GM19328 (cell line): ENCODE measurements around the gene WDR77.

ENCODE experiments used
- ATAC-seq: cut with Tn5 transposase; IDR thresholded peaks from one replicate; pipeline ENCODE4 v1.9.1; 2021; ENCODE audit warnings: mild to moderate bottlenecking, moderate library complexity; ENCODE audit not compliant: unreplicated experiment

The WDR77 gene

GRCh38 chr1:111441573-111442192, 7.4 kb downstream of the WDR77 start:
- no peak for ATAC-seq

GRCh38 chr1:111439461-111440351, 9.3 kb downstream of the WDR77 start:
- no peak for ATAC-seq

DNA sequence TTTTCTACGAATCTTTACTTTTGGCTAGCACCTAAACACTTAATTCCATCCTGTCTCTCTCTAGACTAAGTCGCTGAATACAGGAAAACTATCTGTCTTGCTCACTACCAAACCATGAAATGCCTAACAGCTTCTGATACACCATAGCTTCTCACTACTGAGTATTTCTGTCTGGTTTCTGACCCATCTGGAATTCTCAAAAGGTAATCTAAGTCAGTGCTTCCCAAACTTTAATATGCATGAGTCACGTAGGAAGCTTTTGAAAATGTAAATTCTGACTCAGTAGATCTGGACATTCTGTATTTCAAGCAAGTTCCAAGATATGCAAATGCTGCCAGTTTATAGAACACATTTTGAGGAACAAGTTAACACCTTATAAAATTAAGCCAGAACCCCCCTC, 12.3 kb downstream of the WDR77 start:
- no peak for ATAC-seq

GRCh38 chr1:111424281-111424680, 24.8 kb downstream of the WDR77 start:
- ATAC-seq = no peak

- ATAC-seq = no peak
Observed at GRCh38 chr1:111422546-111423391, 26.3 kb downstream of the WDR77 start.

DNA sequence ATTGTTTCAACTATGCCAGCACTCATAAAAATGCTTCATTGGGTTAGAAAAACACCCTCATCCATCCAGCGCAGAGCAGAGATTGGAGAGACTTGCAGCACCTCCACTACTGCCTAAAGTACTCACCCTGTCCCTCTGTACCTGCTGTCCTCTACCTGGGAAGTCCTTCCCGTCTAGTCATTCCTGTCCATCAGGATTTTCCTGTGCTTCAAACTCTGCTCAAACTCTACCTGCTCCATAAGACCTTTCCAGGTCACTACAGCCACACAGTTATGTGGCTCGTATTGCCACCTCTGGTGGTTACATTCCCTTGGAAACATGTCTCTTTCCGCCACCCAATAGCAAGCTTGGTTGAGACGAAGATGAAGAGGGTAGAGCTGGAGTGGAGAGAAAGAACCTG, 28.7 kb downstream of the WDR77 start:
- ATAC-seq = no peak

DNA sequence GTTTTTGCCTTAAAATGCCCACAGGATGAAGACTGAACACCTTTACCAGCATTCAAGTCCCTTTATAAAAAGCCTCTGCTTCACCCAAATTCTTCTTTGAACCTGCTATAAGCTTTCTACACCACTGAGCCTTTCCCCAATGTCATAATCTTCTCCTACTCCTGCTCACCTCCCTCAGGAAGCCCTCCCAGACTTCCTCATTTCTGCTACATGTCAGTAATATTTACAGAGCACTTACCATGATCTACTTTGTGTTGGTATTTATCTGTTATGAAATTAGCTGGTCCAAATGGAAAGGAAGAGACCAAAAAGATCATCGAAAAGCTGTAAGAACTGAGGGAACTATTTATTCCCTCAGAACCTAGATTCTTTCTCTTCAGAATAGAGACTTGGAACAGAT, 30.0 kb downstream of the WDR77 start:
- no peak for ATAC-seq

DNA sequence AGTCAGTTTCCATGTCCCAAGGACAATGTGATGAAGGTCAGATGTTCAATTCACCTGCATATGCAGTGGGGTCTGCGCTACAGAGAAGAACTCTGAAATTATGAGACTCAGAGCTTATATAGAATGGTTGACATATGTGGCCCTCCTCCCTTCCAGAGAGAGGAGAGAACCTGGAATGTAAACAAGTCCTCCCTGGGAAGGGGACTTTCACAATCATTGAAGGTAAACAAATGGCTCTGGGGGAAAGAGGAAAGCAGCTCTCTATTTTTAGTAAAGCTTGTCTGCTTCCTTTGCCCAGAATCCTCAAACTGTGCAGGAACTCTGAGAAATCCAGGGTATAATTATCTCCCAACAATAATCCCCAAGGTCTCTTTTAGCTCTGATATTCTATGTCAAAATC, 31.3 kb downstream of the WDR77 start:
- ATAC-seq = no peak

- ATAC-seq = no peak
Observed at GRCh38 chr1:111415461-111415860, 33.6 kb downstream of the WDR77 start.

DNA sequence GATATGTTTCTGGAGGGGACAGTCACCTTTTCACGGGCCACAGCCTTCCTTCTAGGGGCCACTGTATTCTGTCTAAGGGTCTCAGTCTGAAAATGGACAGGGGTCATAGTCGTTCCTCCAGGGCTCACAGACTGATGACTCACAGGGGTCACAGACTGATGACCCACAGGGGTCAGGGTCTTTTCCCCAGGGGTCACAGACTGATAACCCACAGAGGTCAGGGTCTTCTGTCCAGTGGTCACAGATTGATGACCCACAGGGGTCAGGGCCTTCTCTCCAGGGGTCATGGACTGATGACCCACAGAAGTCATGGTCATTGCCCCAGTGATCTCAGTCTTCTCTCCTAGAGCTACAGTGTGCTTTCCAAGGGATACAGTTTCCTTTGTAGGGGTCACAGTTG, 34.3 kb downstream of the WDR77 start:
- ATAC-seq = no peak

- no peak for ATAC-seq
Observed at GRCh38 chr1:111412839-111413238, 36.2 kb downstream of the WDR77 start.

DNA sequence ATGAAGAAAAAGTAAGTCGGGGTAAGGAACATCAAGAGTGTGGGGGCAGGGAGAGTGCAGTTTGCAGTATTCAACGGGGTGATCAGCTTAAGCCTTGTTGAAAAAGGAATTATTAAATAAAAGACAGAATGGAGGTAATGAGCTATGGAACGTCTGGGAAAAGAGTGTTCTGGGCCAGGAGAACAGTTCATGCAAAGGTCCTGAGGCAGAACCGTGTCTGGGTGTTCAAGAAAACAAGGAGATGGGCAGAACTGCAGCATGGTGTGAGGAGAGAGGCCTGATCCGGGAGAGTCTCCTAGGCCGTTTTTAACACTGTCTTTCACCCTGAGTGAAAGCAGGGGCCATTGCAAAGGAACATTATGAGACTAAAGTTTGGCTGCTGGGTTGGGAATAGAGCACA, 41.8 kb downstream of the WDR77 start:
- no peak for ATAC-seq

DNA sequence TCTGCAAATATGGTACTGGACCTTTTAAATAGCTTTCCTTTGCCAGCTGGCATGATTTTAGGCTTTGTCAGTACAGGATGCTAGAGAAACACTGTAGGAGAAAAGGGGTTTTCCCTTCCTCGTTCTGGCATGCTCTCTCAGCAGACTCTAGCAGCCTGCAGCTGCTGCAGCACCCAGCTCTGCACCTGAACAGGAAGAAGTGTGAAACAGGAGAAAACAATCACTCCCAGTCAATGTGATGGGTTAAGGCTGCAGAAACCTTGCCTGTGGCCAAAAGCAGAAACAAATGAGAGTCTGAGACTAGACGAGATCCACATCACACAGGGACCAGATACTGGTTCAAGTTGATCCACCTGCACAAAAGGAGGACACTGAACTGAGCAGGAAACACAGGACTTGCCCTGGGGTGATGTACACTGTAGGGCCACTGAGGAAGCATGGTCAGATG, 42.7 kb downstream of the WDR77 start:
- ATAC-seq = peak; percentile 81

DNA sequence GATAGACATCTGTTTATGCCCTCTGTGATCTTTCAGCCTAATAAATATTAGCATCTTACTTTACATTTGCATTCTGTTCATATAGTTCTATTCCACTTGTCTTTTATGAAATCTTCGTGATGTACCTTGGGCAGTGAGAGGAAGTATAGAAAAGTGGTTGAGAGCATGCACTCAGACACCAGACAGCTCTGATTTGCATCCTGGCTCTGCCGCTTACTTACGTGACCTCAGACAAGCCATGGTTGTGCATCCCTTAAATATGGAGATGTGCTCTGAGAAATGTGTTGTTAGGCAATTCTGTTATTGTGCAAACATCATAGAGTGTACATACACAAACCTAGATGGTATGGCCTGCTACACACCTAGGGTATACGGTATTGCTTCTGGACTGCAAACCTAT, 44.5 kb downstream of the WDR77 start:
- no peak for ATAC-seq

DNA sequence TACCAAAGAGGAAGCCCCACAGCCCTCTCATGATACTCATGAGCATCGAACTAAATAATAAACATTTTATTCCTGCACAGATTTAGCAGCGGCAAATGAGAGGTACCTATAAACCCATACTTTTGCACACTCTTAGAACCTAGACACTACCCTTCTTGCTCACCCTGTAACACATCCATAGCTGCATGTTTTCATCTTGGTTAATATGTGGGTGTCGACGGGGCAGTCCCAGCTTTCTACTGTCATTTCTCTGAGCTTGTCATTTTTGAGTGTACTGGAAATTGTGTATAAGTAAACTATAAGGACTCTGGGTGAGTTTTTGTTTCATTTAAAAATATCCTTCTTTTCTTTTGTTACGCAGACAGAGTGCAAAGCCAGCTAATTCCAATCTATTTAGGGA, 47.0 kb downstream of the WDR77 start:
- ATAC-seq = no peak

DNA sequence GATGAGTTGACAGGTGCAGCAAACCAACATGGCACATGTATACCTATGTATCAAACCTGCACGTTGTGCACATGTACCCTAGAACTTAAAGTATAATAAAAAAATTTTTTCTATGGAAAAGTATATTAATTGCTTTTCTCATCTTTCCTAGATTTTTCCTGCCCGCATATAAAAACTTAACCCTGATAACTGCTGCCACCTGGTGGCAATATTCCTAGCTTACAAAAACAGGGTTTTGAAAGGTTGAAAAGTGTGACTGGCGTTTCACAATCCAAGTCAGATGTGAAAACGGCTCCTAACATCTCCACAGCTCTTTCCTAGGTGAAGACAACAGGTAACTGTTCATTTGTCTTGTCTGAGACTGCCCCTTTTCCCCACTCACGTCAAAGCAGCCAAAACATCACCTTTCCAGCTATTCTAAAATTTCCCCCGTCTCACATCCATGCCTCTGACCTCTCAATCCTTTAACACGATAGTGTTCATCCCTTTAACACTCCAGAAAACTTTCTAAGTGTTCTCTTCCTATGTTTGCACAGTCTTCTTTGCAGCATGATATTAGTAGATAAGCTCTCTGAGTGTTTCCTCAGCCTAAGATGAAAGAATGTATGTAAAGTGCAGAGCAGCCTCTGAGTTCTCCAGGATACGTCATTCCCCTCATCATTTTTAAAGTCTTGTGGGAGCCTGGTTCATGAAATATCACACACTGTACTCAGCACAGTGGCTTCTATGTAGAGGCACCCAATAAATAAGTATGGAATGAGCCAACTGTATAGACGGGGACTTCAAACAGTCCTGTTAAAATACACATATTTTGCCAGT, 49.1 kb downstream of the WDR77 start:
- ATAC-seq = no peak

GRCh38 chr1:111392460-111392945, 56.6 kb downstream of the WDR77 start:
- no peak for ATAC-seq

GRCh38 chr1:111392042-111392441, 57.0 kb downstream of the WDR77 start:
- no peak for ATAC-seq
